HCT116 (cell line): ENCODE results near the gene CYP1A1. TPM values are rescaled to one million over a fixed set of nuclear protein-coding genes. Genes with fewer than 3 reads are reported as not detected.

Source experiments
- ATAC-seq: fragments of 200-7000 bp; cut with Tn5 transposase; 2 replicates; pipeline ENCODE4 v1.9.1; 2020; ENCODE audit warnings: mild to moderate bottlenecking, moderate library complexity
- BruUV-seq: library from RNA; stranded (reverse); fragments of 400-500 nt; replicated peaks from 2 replicates; lab custom pipeline; 2021; lab: Mats Ljungman, UMichigan
- CTCF ChIA-PET: fragments of 300-600 bp; sonication (Branson Sonifier 250); formaldehyde crosslinking; loops from one replicate; lab custom pipeline; 2021; ENCODE audit warnings: antibody characterized with exemption; lab: Charles Lee
- POLR2A ChIA-PET: fragments of 300-600, 350-600 bp; sonication (Branson Sonifier 250); formaldehyde crosslinking; loops from one replicate; lab custom pipeline; 2021; ENCODE audit warnings: antibody characterized with exemption; lab: Charles Lee
- RAD21 ChIA-PET, 2 experiments: fragments of 300-600 bp; sonication (Branson Sonifier 250); formaldehyde crosslinking; loops; one replicate each; lab custom pipeline; 2023; ENCODE audit warnings: low total read pairs in 2 of 2; ENCODE audit not compliant: uncharacterized antibody in 2 of 2, unreplicated experiment in 2 of 2, low non-redundant PET in 1 of 2; lab: Charles Lee
- DNase-seq: peaks from one replicate; pipeline ENCODE4 v3.0.0-alpha.2; 2010; ENCODE audit warnings: low read depth, low spot score
- H2AFZ ChIP-seq: fragments of 200-600 bp; shearing (Covaris generic), sonication (generic); 2 replicates; pipeline ENCODE4 v1.6.1; 2017; ENCODE audit warnings: low read depth, mixed run types, mixed read lengths, antibody characterized with exemption, low read length; ENCODE audit not compliant: poor library complexity, severe bottlenecking
- H3K27ac ChIP-seq: 2 replicates; pipeline ENCODE4 v1.5.1; 2012; ENCODE audit warnings: low read depth, low read length
- H3K27me3 ChIP-seq: fragments of 200-600 bp; sonication (generic); 2 replicates; pipeline ENCODE4 v1.6.1; 2016; ENCODE audit warnings: mixed run types, low read length, mixed read lengths; ENCODE audit not compliant: insufficient read depth
- H3K36me3 ChIP-seq, 2 experiments: fragments of 200-500 bp in 1 of 2; fragments of 200-600 bp in 1 of 2; sonication (Bioruptor generic) in 1 of 2; sonication (generic) in 1 of 2; 2 replicates each; pipeline versions ENCODE4 v1.5.1 to v1.6.1; 2014 to 2016; ENCODE audit warnings: low read length in 2 of 2, inconsistent platforms in 1 of 2, mixed read lengths in 1 of 2, mixed run types in 1 of 2; ENCODE audit not compliant: insufficient read depth in 2 of 2, control insufficient read depth in 1 of 2
- H3K4me1 ChIP-seq, 2 experiments: fragments of 200-600 bp in 1 of 2; sonication (generic) in 1 of 2; 2 replicates each; pipeline versions ENCODE4 v1.5.1 to v1.6.1; 2012 to 2017; ENCODE audit warnings: low read length in 2 of 2, inconsistent platforms in 1 of 2, mild to moderate bottlenecking in 1 of 2, mixed read lengths in 1 of 2, mixed run types in 1 of 2, moderate library complexity in 1 of 2; ENCODE audit not compliant: insufficient read depth in 2 of 2, control insufficient read depth in 1 of 2
- H3K4me2 ChIP-seq: fragments of 200-600 bp; sonication (generic); 2 replicates; pipeline ENCODE4 v1.6.1; 2017; ENCODE audit warnings: mixed run types, low read length, mixed read lengths
- H3K4me3 ChIP-seq, 2 experiments: fragments of 200-600 bp in 1 of 2; sonication (generic) in 1 of 2; replicated peaks in 1 of 2; 2 replicates each; pipeline ENCODE4 v1.5.1; 2011 to 2016; ENCODE audit warnings: low read length in 2 of 2, control low read depth in 1 of 2, low read depth in 1 of 2, mild to moderate bottlenecking in 1 of 2, mixed read lengths in 1 of 2, mixed run types in 1 of 2
- H3K79me2 ChIP-seq: fragments of 200-600 bp; sonication (generic); 2 replicates; pipeline ENCODE4 v1.6.1; 2017; ENCODE audit warnings: mild to moderate bottlenecking, mixed run types, low read length, moderate library complexity, mixed read lengths; ENCODE audit not compliant: insufficient read depth
- H3K9ac ChIP-seq: fragments of 200-600 bp; sonication (generic); 2 replicates; pipeline ENCODE4 v1.6.1; 2016; ENCODE audit warnings: low read length, mixed read lengths
- H3K9me2 ChIP-seq: fragments of 200-600 bp; sonication (generic), shearing (Covaris generic); 2 replicates; pipeline ENCODE4 v1.6.1; 2017; ENCODE audit warnings: mixed run types, mild to moderate bottlenecking, moderate library complexity; ENCODE audit not compliant: insufficient read depth
- H3K9me3 ChIP-seq, 2 experiments: fragments of 200-500 bp in 1 of 2; fragments of 200-600 bp in 1 of 2; sonication (Bioruptor generic) in 1 of 2; sonication (generic) in 1 of 2; 2 replicates each; pipeline ENCODE4 v1.6.1; 2014 to 2017; ENCODE audit warnings: low read length in 2 of 2, mixed read lengths in 2 of 2, inconsistent platforms in 1 of 2, low read depth in 1 of 2, mild to moderate bottlenecking in 1 of 2, mixed run types in 1 of 2, moderate library complexity in 1 of 2; ENCODE audit not compliant: control insufficient read depth in 1 of 2, insufficient read depth in 1 of 2
- H4K20me1 ChIP-seq: fragments of 200-600 bp; sonication (generic), shearing (Covaris generic); 2 replicates; pipeline ENCODE4 v1.6.1; 2017; ENCODE audit warnings: mixed run types, mild to moderate bottlenecking, moderate library complexity; ENCODE audit not compliant: insufficient read depth
- CBX3 ChIP-seq: IDR thresholded peaks from 2 replicates; pipeline ENCODE4 v1.6.1; 2012; ENCODE audit warnings: low read depth
- CEBPB ChIP-seq: IDR thresholded peaks from 2 replicates; pipeline ENCODE4 v1.6.1; 2012; ENCODE audit warnings: low read depth
- ELF1 ChIP-seq: IDR thresholded peaks from 2 replicates; pipeline ENCODE4 v1.6.1; 2012; ENCODE audit warnings: low read depth, borderline replicate concordance
- EZH2phosphoT487 ChIP-seq: fragments of 200-600 bp; IDR thresholded peaks from 2 replicates; pipeline ENCODE4 v1.6.1; 2018; ENCODE audit warnings: antibody characterized with exemption, borderline replicate concordance
- FOSL1 ChIP-seq: IDR thresholded peaks from 2 replicates; pipeline ENCODE4 v1.6.1; 2012; ENCODE audit warnings: low read depth
- JUND ChIP-seq: IDR thresholded peaks from 2 replicates; pipeline ENCODE4 v1.6.1; 2012
- POLR2AphosphoS5 ChIP-seq: IDR thresholded peaks from 2 replicates; pipeline ENCODE4 v1.6.1; 2011; ENCODE audit warnings: mild to moderate bottlenecking, low read depth, low read length, moderate library complexity
- RAD21 ChIP-seq: IDR thresholded peaks from 2 replicates; pipeline ENCODE4 v1.6.1; 2012; ENCODE audit warnings: low read depth, mild to moderate bottlenecking
- SIN3A ChIP-seq: IDR thresholded peaks from 2 replicates; pipeline ENCODE4 v1.6.1; 2012; ENCODE audit warnings: low read depth
- SP1 ChIP-seq: IDR thresholded peaks from 2 replicates; pipeline ENCODE4 v1.6.1; 2012; ENCODE audit warnings: low read depth
- SRF ChIP-seq: IDR thresholded peaks from 2 replicates; pipeline ENCODE4 v1.6.1; 2012; ENCODE audit warnings: low read depth
- YY1 ChIP-seq: IDR thresholded peaks from 2 replicates; pipeline ENCODE4 v1.6.1; 2011; ENCODE audit warnings: low read length, low read depth, moderate library complexity, mild to moderate bottlenecking; ENCODE audit not compliant: insufficient replicate concordance; ENCODE audit errors: extremely low read depth
- ZFX ChIP-seq: fragments of 450-650 bp; IDR thresholded peaks from 2 replicates; pipeline ENCODE4 v1.6.1; 2017
- ZNF274 ChIP-seq: fragments of 200-500 bp; sonication (Bioruptor generic); IDR thresholded peaks from 2 replicates; pipeline ENCODE4 v1.6.1; 2014; ENCODE audit warnings: mild to moderate bottlenecking, low read depth, low read length, inconsistent platforms
- intact Hi-C: fragments of 100-400 bp; cut with micrococcal nuclease; formaldehyde crosslinking; loops from 2 replicates; pipeline ENCODE4 v1.10.0; 2022
- total RNA-seq: library from RNA; stranded (reverse); gene quantifications from one replicate; pipeline ENCODE4 v1.2.1, GENCODE V29; 2021; ENCODE audit not compliant: unreplicated experiment
- TF ChIP-seq, protein P1 (sequence below): IDR thresholded peaks from 2 replicates; pipeline ENCODE4 v1.6.1; 2012
- TF ChIP-seq, protein P2 (sequence below): IDR thresholded peaks from 2 replicates; pipeline ENCODE4 v1.6.1; 2012; ENCODE audit warnings: low read depth
- TF ChIP-seq, protein P3 (sequence below): IDR thresholded peaks from 2 replicates; pipeline ENCODE4 v1.6.1; 2011; ENCODE audit warnings: mild to moderate bottlenecking, low read length, moderate library complexity; ENCODE audit not compliant: insufficient replicate concordance; ENCODE audit errors: extremely low read depth

CYP1A1 gene
- total RNA-seq, 1 experiment from 2014 or later: 1.5 TPM

DNA sequence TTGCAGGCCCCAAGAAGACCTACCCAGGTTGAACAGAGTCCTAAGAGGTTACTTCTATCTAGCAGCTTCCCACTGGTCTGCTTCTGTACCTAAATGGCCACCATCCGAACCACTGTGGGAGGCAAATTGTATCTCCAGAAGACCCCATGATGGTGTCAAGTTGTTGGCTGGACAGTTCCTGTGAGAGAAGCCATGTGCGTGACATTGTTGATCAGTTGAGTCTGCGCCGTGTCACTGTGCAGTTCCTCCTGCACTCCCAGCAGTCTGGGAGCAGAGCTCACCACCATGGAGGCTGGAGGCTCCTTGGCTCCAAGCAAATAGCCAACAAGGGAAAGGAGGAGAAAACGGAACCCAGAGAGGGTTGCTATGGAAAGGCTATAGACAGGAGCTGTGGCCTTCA is 7.5 kb upstream of the CYP1A1 start:
- Histone ChIP-seq H3K27ac (no peak overlapping the region), H3K4me1 (peaks cover 0 to 23% of the 10 kb centered on the region in 2 experiments; a peak in 2 of 4 replicates), H3K9me2 (no peaks in the 10 kb centered on the region), H3K9ac (no peak overlapping the region), H3K9me3 (no peaks in the 10 kb centered on the region), H3K27me3 (no peaks in the 10 kb centered on the region), H3K4me2 (no peak overlapping the region), H4K20me1 (no peaks in the 10 kb centered on the region), H3K79me2 (no peaks in the 10 kb centered on the region), H2AFZ (no peak overlapping the region), H3K36me3 (no peaks in the 10 kb centered on the region), H3K4me3 (no peak overlapping the region)
- no TSS peak for BruUV-seq
- intact Hi-C loops: no loop called here
- ChIA-PET RAD21 (no interaction called here), CTCF (no interaction called here), POLR2A (no interaction called here)
- ATAC-seq (no peak), DNase-seq (no peak)
- TF ChIP-seq, protein P1, sequence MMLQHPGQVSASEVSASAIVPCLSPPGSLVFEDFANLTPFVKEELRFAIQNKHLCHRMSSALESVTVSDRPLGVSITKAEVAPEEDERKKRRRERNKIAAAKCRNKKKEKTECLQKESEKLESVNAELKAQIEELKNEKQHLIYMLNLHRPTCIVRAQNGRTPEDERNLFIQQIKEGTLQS: no peak
- TF ChIP-seq CBX3: no peak
- TF ChIP-seq RAD21: no peak
- no peak for TF ChIP-seq POLR2AphosphoS5
- no peak for TF ChIP-seq FOSL1
- TF ChIP-seq SIN3A: no peak
- TF ChIP-seq YY1: no peak
- TF ChIP-seq, protein P2, sequence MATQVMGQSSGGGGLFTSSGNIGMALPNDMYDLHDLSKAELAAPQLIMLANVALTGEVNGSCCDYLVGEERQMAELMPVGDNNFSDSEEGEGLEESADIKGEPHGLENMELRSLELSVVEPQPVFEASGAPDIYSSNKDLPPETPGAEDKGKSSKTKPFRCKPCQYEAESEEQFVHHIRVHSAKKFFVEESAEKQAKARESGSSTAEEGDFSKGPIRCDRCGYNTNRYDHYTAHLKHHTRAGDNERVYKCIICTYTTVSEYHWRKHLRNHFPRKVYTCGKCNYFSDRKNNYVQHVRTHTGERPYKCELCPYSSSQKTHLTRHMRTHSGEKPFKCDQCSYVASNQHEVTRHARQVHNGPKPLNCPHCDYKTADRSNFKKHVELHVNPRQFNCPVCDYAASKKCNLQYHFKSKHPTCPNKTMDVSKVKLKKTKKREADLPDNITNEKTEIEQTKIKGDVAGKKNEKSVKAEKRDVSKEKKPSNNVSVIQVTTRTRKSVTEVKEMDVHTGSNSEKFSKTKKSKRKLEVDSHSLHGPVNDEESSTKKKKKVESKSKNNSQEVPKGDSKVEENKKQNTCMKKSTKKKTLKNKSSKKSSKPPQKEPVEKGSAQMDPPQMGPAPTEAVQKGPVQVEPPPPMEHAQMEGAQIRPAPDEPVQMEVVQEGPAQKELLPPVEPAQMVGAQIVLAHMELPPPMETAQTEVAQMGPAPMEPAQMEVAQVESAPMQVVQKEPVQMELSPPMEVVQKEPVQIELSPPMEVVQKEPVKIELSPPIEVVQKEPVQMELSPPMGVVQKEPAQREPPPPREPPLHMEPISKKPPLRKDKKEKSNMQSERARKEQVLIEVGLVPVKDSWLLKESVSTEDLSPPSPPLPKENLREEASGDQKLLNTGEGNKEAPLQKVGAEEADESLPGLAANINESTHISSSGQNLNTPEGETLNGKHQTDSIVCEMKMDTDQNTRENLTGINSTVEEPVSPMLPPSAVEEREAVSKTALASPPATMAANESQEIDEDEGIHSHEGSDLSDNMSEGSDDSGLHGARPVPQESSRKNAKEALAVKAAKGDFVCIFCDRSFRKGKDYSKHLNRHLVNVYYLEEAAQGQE: no peak
- no peak for TF ChIP-seq ELF1
- TF ChIP-seq, protein P3, sequence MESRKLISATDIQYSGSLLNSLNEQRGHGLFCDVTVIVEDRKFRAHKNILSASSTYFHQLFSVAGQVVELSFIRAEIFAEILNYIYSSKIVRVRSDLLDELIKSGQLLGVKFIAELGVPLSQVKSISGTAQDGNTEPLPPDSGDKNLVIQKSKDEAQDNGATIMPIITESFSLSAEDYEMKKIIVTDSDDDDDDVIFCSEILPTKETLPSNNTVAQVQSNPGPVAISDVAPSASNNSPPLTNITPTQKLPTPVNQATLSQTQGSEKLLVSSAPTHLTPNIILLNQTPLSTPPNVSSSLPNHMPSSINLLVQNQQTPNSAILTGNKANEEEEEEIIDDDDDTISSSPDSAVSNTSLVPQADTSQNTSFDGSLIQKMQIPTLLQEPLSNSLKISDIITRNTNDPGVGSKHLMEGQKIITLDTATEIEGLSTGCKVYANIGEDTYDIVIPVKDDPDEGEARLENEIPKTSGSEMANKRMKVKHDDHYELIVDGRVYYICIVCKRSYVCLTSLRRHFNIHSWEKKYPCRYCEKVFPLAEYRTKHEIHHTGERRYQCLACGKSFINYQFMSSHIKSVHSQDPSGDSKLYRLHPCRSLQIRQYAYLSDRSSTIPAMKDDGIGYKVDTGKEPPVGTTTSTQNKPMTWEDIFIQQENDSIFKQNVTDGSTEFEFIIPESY: no peak
- no peak for TF ChIP-seq ZNF274
- TF ChIP-seq CEBPB: no peak
- no peak for TF ChIP-seq EZH2phosphoT487
- TF ChIP-seq JUND: no peak
- no peak for TF ChIP-seq SP1
- TF ChIP-seq SRF: no peak
- TF ChIP-seq ZFX: no peak
- TF ChIP-seq, all 23 proteins: peak for 0
